Astrocyte of the cerebellum (primary cell): ENCODE results near the gene C16orf86.

Source experiments
- DNase-seq: peaks from one replicate; pipeline ENCODE4 v3.0.0-alpha.2; 2011; ENCODE audit warnings: low read depth
- H3K4me3 ChIP-seq: 2 replicates; pipeline ENCODE4 v1.5.1; 2011; ENCODE audit warnings: mild to moderate bottlenecking, low read depth, low read length, moderate library complexity
- in situ Hi-C: cut with HindIII; loops from 2 replicates; pipeline ENCODE4 v1.10.0; 2017; ENCODE audit warnings: low sequenced_read_pairs
- TF ChIP-seq, protein P1 (sequence below): IDR thresholded peaks from 2 replicates; pipeline ENCODE4 v1.5.1; 2012; ENCODE audit warnings: low read length, low read depth, moderate library complexity, mild to moderate bottlenecking; ENCODE audit errors: missing control alignments

The C16orf86 gene

DNA sequence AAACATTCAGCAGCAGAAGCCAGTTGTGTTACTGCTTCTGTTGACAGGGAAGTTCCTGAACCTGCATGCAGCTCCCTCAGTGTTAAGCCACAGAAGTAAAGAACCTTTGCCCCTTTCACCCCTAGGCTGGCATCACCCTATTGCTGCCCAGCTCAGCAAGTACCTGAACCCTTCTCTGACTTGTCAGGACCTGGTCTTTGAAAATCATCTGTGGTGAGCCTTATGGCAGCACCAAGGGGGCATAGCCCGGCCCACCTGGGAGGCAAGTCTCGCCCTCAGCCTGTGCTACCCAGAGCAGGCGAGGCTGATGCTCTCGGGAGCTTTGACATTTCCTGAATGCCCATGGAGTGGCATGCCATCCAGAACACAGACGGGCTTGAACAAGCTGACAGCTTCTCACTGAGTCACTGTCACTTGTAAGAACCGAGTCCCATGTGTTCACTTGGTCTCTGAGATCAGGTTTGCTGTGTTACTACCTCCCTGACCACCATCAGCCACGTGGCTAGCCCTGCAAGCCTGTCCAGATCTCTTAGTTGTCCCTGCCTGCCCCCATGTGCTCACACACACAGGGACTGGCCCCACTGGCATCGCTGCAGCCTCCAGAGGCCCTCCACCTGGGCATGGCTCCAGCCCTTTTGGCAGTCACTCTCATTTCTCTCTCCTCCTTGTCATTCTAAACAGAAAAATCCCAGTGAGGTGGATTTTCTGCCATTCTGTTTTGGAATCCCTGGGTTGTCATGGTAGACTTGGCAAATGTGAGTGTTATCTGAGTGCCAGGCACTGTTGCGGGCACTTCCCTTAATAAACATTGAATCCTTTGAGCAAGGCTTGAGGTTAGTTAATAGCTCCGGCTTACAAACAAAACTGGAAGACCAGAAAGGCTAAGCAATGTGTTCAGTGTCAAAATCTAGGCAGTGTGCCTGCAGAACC is 24.6 kb upstream of the C16orf86 start:
- TF ChIP-seq, protein P1, sequence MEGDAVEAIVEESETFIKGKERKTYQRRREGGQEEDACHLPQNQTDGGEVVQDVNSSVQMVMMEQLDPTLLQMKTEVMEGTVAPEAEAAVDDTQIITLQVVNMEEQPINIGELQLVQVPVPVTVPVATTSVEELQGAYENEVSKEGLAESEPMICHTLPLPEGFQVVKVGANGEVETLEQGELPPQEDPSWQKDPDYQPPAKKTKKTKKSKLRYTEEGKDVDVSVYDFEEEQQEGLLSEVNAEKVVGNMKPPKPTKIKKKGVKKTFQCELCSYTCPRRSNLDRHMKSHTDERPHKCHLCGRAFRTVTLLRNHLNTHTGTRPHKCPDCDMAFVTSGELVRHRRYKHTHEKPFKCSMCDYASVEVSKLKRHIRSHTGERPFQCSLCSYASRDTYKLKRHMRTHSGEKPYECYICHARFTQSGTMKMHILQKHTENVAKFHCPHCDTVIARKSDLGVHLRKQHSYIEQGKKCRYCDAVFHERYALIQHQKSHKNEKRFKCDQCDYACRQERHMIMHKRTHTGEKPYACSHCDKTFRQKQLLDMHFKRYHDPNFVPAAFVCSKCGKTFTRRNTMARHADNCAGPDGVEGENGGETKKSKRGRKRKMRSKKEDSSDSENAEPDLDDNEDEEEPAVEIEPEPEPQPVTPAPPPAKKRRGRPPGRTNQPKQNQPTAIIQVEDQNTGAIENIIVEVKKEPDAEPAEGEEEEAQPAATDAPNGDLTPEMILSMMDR = no peak
- in situ Hi-C loops = no loop called here
- H3K4me3 ChIP-seq = no peak overlapping the region
- DNase-seq = peak; percentile 13

DNA sequence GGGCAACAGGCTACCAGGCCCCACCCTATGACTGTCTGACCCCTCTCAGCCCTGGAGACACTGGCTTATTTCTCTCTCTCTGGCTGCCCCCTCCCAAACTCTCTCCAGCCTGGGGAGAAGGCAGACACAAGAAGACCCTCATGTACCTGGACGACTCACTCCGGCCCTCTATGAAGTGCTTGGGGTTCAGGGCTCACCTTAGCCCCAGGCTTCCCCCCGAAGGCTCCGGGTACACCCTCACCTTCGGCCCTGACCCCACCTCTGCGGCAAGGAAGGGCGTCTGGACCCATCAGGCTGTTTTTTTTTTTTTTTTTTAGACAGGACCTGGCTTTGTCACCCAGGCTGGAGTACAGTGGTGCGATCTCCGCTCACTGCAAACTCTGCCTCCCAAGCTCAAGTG is 22.6 kb upstream of the C16orf86 start:
- in situ Hi-C loops = no loop called here
- H3K4me3 ChIP-seq = no peak overlapping the region
- TF ChIP-seq, protein P1 = no peak
- no peak for DNase-seq

DNA sequence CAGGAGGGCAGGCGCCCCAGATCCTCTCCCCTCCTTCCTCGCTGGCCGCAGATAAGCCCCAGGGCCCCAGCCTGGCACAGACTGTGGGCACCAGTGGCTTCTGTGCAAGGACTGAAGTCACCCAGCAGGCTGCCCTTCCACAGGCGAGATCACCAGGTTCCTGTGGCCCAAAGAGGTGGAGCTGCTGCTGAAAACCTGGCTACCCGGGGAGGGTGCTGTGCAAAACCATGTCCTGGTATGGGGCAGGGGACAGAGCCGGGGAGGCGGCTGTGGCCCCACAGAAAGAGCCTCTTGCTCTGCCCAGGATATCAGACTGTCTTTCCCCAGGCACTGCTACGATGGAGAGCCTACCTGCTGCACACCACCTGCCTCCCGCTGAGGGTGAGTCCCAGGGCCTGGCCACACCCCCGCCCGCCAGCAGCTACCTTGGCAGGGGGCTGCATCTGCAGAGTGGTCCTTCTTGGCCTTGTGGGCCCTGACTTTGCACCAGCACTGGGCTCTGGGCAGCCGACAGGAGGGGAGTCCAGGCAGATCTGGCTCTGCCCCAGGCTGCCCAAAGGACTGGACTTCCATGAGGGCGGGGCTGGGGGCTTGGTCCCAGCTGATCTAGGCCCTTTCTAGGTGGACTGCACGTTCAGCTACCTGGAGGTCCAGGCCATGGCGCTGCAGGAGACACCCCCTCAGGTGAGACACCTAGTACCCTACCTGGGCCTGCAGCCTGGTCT is 21.1 kb upstream of the C16orf86 start:
- DNase-seq = no peak
- TF ChIP-seq, protein P1 = no peak
- in situ Hi-C loops = no loop called here
- no peak overlapping the region for H3K4me3 ChIP-seq

DNA sequence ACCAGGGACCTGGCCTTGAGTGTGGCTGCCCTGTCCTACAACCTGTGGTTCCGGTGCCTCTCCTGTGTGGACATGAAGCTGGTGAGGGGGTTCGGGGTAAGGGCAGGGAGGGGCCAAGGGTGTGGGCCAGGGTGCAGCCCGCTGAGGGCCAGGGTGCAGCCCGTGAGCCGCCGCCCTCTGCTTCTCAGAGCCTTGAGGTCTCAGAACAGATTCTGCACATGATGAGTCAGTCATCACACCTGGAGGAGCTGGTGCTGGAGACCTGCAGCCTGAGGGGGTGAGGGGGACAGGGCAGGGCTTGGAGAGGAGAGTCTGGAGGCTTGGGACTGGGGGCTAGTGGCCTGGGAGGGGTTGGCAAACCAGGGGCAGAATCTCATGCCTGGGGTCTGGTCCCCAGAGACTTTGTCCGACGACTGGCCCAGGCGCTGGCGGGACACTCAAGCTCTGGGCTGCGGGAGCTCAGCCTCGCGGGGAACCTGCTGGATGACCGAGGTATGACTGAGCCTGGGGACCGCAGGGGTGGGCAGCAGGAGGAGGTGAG is 19.4 kb upstream of the C16orf86 start:
- no peak for DNase-seq
- in situ Hi-C loops = no loop called here
- TF ChIP-seq, protein P1 = no peak

GRCh38 chr16:67647681-67648080 is 18.9 kb upstream of the C16orf86 start:
- in situ Hi-C loops = no loop called here
- TF ChIP-seq, protein P1 = no peak
- no peak overlapping the region for H3K4me3 ChIP-seq
- no peak for DNase-seq

More for the DNA sequence above, 19.4 kb upstream of the C16orf86 start:
- no peak overlapping the region for H3K4me3 ChIP-seq

DNA sequence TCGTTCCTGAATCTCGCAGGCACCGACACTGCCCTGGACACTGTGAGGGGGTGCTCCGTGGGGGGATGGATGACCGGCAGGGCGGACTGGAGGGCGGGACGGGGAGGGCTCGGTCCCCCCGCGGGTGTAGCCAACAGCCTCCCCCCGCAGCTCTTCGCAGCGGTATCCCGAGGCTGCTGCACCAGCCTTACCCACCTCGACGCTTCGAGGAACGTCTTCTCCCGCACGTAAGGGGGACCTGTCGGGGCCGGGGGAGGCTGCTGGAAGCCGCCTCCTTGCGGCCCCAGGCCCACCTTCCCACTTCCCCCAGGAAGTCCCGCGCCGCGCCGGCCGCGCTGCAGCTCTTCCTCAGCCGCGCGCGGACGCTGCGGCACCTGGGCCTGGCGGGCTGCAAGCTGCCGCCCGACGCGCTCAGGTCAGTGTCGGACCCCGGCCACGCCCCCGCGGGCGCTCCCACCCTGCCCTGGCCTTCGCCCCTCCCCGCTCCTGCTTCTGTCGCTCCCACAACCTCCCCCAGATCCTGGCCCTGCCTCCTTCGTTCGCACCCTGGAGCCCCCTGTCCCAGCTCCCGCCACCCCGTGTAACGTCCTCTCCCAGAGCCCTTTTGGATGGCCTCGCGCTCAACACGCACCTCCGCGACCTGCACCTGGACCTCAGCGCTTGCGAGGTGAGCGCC is 18.4 kb upstream of the C16orf86 start:
- TF ChIP-seq, protein P1 = no peak
- no peak overlapping the region for H3K4me3 ChIP-seq
- no peak for DNase-seq
- in situ Hi-C loops = no loop called here
